Tibial nerve (tissue), 4 donors: ENCODE measurements around the gene ZBTB39. TPM values are rescaled to one million over a fixed set of nuclear protein-coding genes. Genes with fewer than 3 reads are reported as not detected.

ENCODE experiments used
- DNase-seq, 2 donors: peaks; one replicate each; pipeline ENCODE4 v3.0.0-alpha.2; 2019; ENCODE audit warnings: low spot score in 2 of 2
- H3K27ac ChIP-seq, 4 donors: fragments of 200-600 bp; sonication (generic) in 3 of 4; one replicate each; pipeline ENCODE4 v1.5.1; 2017 to 2019; ENCODE audit warnings: mild to moderate bottlenecking in 1 of 4
- H3K27me3 ChIP-seq, 2 donors: fragments of 200-600 bp; sonication (generic) in 1 of 2; one replicate each; pipeline versions ENCODE4 v1.5.1 to v1.6.0; 2017 to 2019
- H3K36me3 ChIP-seq, 3 donors: fragments of 200-600 bp; sonication (generic); one replicate each; pipeline ENCODE4 v1.5.1; 2018 to 2019
- H3K4me1 ChIP-seq, 4 donors: fragments of 200-600 bp; sonication (generic) in 3 of 4; one replicate each; pipeline ENCODE4 v1.5.1; 2017 to 2019
- H3K4me3 ChIP-seq, 4 donors: fragments of 200-600 bp; sonication (generic) in 3 of 4; one replicate each; pipeline ENCODE4 v1.5.1; 2017 to 2019; ENCODE audit warnings: mild to moderate bottlenecking in 1 of 4, moderate library complexity in 1 of 4
- H3K9me3 ChIP-seq, 4 donors: fragments of 200-600 bp; sonication (generic) in 3 of 4; one replicate each; pipeline ENCODE4 v1.5.1; 2017 to 2019
- EP300 ChIP-seq, 2 donors: sonication (generic); formaldehyde crosslinking; IDR thresholded peaks; one replicate each; pipeline ENCODE4 v1.6.1; 2017; ENCODE audit warnings: antibody characterized with exemption in 2 of 2, mild to moderate bottlenecking in 1 of 2
- POLR2A ChIP-seq, 2 donors: fragments of 450-650 bp; IDR thresholded peaks; one replicate each; pipeline ENCODE4 v1.6.1; 2017; ENCODE audit warnings: antibody characterized with exemption in 2 of 2, mild to moderate bottlenecking in 2 of 2, moderate library complexity in 2 of 2
- WGBS, 2 donors: methylation state at CpG; one replicate each; pipeline ENCODE4 v1.1.5; 2018; 5-methylcytosine and 5-hydroxymethylcytosine counted together
- total RNA-seq, 4 donors: library from RNA; depleted of rRNA; stranded (reverse); fragments of >200 nt; gene quantifications; one replicate each; pipeline ENCODE4 v1.1.0, GENCODE V29; 2016
- TF ChIP-seq, protein P1 (sequence below), 5 experiments: fragments of 200-600 bp in 3 of 5; fragments of 450-650 bp in 2 of 5; sonication (generic) in 3 of 5; IDR thresholded peaks; one replicate each; pipeline ENCODE4 v1.5.1; 2016 to 2019; ENCODE audit warnings: antibody characterized with exemption in 5 of 5, mild to moderate bottlenecking in 3 of 5, moderate library complexity in 2 of 5

The ZBTB39 gene
- total RNA-seq, 4 donors from 2014 or later: 3.6 to 6.8 (median 5.4) TPM

DNA sequence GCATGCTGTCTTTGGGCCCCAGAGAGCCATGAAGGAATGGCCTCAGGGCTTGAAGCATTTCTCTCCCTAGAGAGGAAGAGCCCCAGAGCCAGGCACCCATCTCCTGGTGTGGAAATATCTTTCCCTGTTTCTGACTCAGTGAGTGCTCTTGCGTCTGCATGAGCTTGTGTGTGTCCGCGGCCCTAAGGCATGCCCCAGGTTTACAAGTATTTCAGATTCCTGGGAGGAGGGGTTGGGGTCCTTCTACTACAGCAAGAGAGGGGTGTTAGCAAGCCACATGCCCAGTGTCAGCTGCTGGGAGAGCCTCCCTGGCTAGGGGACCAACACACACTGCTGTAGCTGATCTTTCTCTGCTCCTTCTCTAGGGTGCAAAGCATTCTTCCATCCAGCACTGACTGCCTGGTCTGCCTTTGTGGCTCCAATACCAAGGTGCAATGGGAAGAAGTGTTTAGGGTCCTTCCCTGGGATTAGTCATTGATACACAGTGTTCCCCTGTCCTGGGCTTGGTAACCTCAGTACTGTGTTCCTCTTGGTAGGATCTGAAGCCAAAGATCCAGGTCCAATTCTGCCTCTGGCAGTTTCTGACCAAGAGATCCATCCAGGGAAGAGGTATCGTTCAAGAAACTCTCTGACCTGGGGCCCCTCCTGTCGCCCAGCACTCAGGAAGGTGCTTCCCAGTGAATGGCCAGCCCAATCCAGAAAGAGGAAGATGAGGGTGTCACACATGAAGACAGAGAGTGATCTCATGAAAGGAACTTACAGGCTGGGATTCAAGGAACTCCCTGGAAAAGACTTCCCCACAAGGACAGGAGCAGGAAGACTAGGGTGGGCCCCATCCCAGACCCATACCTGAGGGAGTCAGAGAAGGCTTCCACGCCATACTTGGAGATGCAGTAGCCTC lies 52.0 kb downstream of the ZBTB39 start:
- no peak for DNase-seq
- 90 to 94% methylated on average over 6 of the region's 6 CpGs for WGBS, 2 donors
- Histone ChIP-seq H3K9me3 (peaks cover 0 to 17% (median 0%) of the 10 kb centered on the region in 4 donors), H3K27me3 (no peaks in the 10 kb centered on the region), H3K4me3 (no peak overlapping the region), H3K4me1 (no peaks in the 10 kb centered on the region), H3K36me3 (peaks cover 0 to 38% (median 0%) of the 10 kb centered on the region in 3 donors), H3K27ac (no peak overlapping the region)
- TF ChIP-seq, protein P1, sequence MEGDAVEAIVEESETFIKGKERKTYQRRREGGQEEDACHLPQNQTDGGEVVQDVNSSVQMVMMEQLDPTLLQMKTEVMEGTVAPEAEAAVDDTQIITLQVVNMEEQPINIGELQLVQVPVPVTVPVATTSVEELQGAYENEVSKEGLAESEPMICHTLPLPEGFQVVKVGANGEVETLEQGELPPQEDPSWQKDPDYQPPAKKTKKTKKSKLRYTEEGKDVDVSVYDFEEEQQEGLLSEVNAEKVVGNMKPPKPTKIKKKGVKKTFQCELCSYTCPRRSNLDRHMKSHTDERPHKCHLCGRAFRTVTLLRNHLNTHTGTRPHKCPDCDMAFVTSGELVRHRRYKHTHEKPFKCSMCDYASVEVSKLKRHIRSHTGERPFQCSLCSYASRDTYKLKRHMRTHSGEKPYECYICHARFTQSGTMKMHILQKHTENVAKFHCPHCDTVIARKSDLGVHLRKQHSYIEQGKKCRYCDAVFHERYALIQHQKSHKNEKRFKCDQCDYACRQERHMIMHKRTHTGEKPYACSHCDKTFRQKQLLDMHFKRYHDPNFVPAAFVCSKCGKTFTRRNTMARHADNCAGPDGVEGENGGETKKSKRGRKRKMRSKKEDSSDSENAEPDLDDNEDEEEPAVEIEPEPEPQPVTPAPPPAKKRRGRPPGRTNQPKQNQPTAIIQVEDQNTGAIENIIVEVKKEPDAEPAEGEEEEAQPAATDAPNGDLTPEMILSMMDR (IDR thresholded peaks at IDR 0.05): no peak
- TF ChIP-seq EP300 (IDR thresholded peaks at IDR 0.05): no peak
- no peak for TF ChIP-seq POLR2A (IDR thresholded peaks at IDR 0.05)

DNA sequence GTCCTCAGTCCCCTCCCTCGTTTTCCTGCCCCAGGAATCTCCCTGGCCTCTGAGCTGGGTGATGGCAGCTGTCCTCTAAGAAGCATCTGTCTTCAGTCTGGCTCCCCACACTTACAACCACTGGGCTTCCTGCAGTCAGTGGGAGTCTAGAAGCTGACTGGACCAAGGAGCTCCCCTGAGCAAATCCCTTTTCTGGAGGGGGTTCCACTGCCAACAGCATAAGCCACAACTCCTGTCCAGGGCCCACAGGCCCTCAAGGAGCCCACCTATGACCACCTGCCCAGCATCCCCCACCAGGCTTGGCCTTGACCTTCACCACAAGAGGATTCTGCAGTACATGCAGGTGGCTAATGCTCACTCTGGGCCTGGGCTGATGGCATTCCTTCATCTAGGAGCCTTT lies 53.0 kb downstream of the ZBTB39 start:
- Histone ChIP-seq H3K27me3 (no peaks in the 10 kb centered on the region), H3K9me3 (peaks cover 0 to 7% (median 0%) of the 10 kb centered on the region in 4 donors), H3K4me3 (no peak overlapping the region), H3K36me3 (peaks cover 0 to 41% (median 0%) of the 10 kb centered on the region in 3 donors), H3K4me1 (no peaks in the 10 kb centered on the region), H3K27ac (no peak overlapping the region)
- no peak for DNase-seq
- TF ChIP-seq POLR2A (IDR thresholded peaks at IDR 0.05): no peak
- no peak for TF ChIP-seq EP300 (IDR thresholded peaks at IDR 0.05)
- TF ChIP-seq, protein P1 (IDR thresholded peaks at IDR 0.05): no peak
- WGBS, 2 donors: 5 to 39% methylated on average over 1 of the region's 1 CpG

DNA sequence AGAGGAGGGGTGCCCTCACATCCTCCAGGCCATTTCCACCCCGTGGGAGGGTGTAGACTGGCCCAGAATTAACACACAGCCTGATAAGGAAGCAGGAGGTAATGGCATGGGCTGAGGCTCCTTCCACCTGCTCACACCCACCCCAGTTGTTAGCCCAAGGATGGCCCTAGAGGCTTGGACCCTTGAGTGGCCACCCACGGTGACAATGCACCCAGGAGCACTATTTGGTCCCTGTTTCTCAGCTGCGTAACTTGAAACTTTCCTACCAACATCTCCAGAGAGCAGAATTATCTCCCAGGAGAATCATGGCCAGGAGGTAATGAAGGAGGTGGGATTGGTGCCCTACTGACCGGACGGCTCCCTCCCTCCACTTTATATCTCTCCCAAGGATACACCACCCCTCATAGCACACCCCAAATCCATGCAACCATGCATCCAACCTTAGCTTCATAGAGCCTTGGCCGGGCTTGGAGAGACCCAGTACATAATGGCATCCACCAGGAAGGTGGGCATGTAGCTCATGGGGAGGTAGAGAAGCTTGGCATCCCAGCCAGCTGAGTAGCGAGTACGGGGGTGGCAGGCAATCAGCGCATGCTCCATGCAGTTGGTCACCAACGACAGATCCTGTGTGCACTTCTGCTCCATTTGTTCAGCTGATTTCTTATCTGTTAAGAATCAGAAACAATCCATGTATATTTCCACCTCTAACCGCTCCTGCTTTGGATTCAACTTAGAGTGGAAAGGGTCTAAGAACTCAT lies 54.6 kb downstream of the ZBTB39 start:
- no peak for TF ChIP-seq EP300 (IDR thresholded peaks at IDR 0.05)
- no peak for TF ChIP-seq POLR2A (IDR thresholded peaks at IDR 0.05)
- TF ChIP-seq, protein P1 (IDR thresholded peaks at IDR 0.05): no peak
- WGBS, 2 donors: 88 to 90% methylated on average over 11 of the region's 11 CpGs
- Histone ChIP-seq H3K4me1 (no peaks in the 10 kb centered on the region), H3K27ac (no peak overlapping the region), H3K27me3 (no peaks in the 10 kb centered on the region), H3K4me3 (no peak overlapping the region), H3K9me3 (peaks cover 0 to 11% (median 0%) of the 10 kb centered on the region in 4 donors), H3K36me3 (peaks cover 0 to 38% (median 0%) of the 10 kb centered on the region in 3 donors)
- DNase-seq: no peak

DNA sequence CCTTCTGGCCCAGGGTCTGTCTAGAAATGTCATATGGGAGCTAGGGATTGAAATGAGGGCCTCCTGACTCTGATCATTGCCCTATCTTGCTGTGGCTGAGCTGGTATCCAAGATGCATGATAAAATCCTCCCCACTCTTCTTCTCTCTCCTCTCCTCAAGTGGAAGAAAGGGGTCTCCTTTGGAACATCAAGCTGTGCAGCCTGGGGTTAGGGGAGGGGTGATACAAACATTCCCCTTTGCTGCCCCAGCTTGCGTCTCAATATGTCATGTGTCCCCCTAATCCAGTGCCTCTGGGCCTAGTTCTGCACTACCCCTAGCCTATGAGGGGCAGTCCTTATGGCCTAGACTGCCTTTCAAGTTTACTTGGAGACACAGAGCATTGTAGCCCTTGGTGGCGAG lies 57.5 kb downstream of the ZBTB39 start:
- DNase-seq: no peak
- no peak overlapping the region for H3K4me3 ChIP-seq
- peaks cover 0 to 15% (median 0%) of the 10 kb centered on the region in 4 donors for H3K9me3 ChIP-seq
- no peaks in the 10 kb centered on the region for H3K27me3 ChIP-seq
- H3K36me3 ChIP-seq: peaks cover 0 to 38% (median 0%) of the 10 kb centered on the region in 3 donors
- TF ChIP-seq, protein P1 (IDR thresholded peaks at IDR 0.05): no peak
- TF ChIP-seq POLR2A (IDR thresholded peaks at IDR 0.05): no peak
- TF ChIP-seq EP300 (IDR thresholded peaks at IDR 0.05): no peak
- H3K4me1 ChIP-seq: no peaks in the 10 kb centered on the region
- 95 to 100% methylated on average over 2 of the region's 2 CpGs for WGBS, 2 donors
- H3K27ac ChIP-seq: no peak overlapping the region

Other genes starting within 250 kb of the ZBTB39 start
- 1 to 10 TPM in 2 of 4 donors, under 1 TPM in 1, not detected in 1; 0.20 to 1.2 (median 1.0) TPM for gene HSD17B6, start 243.2 kb downstream of the ZBTB39 start, total RNA-seq
- gene SDR9C7, start 72.1 kb downstream of the ZBTB39 start, total RNA-seq: not detected
- gene RDH16, start 48.9 kb downstream of the ZBTB39 start, total RNA-seq: 1 to 10 TPM in 3 of 4 donors, not detected in 1; 1.5 to 1.8 (median 1.7) TPM
- not detected for gene TAC3, start 10.0 kb upstream of the ZBTB39 start, total RNA-seq
- under 1 TPM in 2 of 4 donors, not detected in 2; 0.30 to 0.59 TPM for gene MYO1A, start 43.6 kb upstream of the ZBTB39 start, total RNA-seq
- gene NEMP1, start 72.2 kb upstream of the ZBTB39 start, total RNA-seq: 10 to 100 TPM in 1 of 4 donors, 1 to 10 TPM in 3; 4.8 to 10.2 (median 6.6) TPM
- gene NAB2, start 82.6 kb upstream of the ZBTB39 start, total RNA-seq: 10 to 100 TPM; 29.3 to 42.2 (median 38.6) TPM
- 100 to 1,000 TPM; 140 to 247 (median 183) TPM for gene STAT6, start 104.8 kb upstream of the ZBTB39 start, total RNA-seq
- gene LRP1, start 121.9 kb upstream of the ZBTB39 start, total RNA-seq: 100 to 1,000 TPM; 410 to 653 (median 527) TPM
- gene LRP1-AS, start 141.1 kb upstream of the ZBTB39 start, total RNA-seq: not detected
- 1 to 10 TPM in 1 of 4 donors, not detected in 3; 4.2 TPM for gene NXPH4, start 210.2 kb upstream of the ZBTB39 start, total RNA-seq
- 10 to 100 TPM; 18.4 to 77.3 (median 32.6) TPM for gene SHMT2, start 223.2 kb upstream of the ZBTB39 start, total RNA-seq
- 1 to 10 TPM in 3 of 4 donors, not detected in 1; 1.7 to 5.0 (median 3.6) TPM for gene STAC3, start 244.6 kb upstream of the ZBTB39 start, total RNA-seq